ENCODE results near the gene SCAF8.
"Not testable (repeated sequence)": the region's sequence is repeated elsewhere in the genome, so short reads cannot be mapped to it uniquely, and the experiment has no call there.

The SCAF8 gene

GRCh38 chr6:154736618-154737259, 3.5 kb downstream of the SCAF8 start:
- no peak for DNase-seq (ENCODE audit: low read depth in 3 of 3)

DNA sequence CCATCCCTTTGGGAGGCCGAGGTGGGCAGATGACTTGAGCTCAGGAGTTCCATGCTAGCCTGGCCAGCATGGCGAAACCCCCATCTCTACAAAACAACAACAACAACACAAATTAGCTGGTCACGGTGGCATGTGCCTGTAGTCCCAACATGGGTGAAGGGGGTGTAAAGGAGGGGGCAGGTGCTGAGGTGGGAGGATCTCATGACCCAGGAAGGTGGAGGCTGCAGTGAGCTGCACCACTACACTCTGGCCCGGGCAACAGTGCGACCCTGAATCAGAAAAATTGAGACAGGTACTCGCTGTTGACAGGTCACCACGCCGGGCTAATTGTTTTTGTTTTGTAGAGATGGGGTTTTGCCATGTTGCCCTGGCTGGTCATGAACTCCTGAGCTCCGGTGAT, 4.2 kb downstream of the SCAF8 start:
- DNase-seq (ENCODE audit: low read depth in 3 of 3), result no peak

DNA sequence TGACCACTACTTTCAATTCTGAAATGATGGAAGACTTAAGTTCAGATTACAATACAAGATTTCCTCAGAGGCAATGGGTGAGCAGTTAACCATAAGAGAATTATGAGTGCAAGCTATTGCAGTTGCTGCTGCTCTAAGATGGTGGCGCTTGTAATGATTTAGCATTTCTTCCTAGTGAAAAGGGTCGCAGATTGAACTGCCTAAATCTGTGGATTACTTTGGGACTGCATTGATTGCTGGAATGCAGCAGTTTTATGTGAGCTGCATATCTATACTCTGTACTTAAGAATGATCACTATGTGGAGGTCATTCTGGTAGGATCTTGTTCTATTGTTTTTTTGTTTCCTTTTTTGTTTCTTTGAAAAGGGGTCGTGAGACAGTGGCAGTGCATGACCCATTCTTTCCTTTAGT, 5.3 kb downstream of the SCAF8 start:
- DNase-seq (ENCODE audit: low read depth in 3 of 3), result no peak

DNA sequence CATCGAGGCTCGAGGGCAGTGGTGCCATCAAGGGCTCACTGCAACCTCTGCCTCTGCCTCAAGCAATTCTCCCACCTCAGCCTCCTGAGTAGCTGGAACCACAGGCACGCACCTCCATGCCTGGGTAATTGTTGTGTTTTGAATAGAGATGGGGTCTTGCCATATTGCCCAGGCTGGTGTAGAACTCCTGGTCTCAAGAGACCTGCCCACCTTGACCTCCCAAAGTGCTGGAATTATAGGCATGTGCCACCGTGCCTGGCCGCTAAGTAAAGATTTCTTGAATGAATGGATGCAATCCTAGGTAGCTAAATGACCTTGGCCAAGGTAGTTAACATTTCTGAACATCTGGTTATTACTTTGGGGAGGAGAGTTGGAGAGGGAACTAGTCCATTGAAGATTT, 7.4 kb downstream of the SCAF8 start:
- DNase-seq (ENCODE audit: low read depth in 3 of 3), result no peak

DNA sequence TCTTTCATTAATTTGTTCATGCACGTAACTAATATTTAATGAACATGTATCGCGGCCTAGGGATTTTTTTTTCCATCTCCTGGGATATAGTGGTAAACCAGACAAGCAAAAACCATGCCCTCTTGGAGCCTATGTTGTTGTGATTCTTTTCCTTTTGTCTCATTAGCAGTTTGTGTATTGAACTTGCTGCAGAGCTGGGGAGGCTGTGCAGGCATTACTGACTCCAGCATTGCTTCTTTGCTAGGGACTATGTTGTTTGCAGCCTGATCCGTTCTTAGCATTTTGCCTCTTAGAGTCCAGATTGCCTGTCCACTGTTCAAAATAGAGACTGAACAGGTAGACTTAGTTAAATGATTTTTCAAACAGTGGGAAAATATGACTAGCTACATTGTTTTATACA, 9.7 kb downstream of the SCAF8 start:
- no peak for DNase-seq (ENCODE audit: low read depth in 3 of 3)

DNA sequence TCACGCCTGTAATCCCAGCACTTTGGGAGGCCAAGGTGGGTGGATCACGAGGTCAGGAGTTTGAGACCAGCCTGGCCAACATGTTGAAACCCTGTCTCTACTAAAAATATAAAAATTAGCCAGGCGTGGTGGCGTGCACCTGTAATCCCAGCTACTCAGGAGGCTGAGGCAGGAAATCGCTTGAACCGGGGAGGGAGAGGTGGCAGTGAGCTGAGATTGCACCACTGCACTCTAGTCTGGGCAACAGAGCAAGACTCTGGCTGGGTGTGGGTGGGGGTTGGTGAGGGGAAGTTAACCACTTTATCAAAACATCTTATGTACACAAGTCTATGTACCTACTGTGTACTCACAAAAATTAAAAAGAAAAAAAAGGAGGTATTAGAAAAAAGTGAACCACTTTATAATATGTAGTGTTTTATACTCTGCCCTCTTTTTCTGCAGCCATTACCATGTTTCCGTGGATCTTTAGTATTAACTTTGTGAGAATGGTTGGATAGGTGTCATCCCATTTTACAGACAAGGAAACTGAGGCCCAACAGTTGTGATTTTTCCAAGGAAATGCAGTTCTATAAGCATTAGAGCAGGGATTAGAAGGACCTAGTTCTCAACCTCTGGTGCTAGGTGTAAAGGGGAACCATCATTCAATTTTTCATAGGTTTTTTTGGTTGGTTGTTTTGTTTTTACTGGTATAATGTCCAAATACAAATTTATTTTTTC, 11.0 kb downstream of the SCAF8 start:
- DNase-seq (ENCODE audit: low read depth in 3 of 3), result not testable (repeated sequence)

GRCh38 chr6:154745243-154745642, 12.0 kb downstream of the SCAF8 start:
- DNase-seq (ENCODE audit: low read depth in 3 of 3), result no peak

GRCh38 chr6:154749341-154749740, 16.1 kb downstream of the SCAF8 start:
- DNase-seq (ENCODE audit: low read depth in 3 of 3), result no peak

DNA sequence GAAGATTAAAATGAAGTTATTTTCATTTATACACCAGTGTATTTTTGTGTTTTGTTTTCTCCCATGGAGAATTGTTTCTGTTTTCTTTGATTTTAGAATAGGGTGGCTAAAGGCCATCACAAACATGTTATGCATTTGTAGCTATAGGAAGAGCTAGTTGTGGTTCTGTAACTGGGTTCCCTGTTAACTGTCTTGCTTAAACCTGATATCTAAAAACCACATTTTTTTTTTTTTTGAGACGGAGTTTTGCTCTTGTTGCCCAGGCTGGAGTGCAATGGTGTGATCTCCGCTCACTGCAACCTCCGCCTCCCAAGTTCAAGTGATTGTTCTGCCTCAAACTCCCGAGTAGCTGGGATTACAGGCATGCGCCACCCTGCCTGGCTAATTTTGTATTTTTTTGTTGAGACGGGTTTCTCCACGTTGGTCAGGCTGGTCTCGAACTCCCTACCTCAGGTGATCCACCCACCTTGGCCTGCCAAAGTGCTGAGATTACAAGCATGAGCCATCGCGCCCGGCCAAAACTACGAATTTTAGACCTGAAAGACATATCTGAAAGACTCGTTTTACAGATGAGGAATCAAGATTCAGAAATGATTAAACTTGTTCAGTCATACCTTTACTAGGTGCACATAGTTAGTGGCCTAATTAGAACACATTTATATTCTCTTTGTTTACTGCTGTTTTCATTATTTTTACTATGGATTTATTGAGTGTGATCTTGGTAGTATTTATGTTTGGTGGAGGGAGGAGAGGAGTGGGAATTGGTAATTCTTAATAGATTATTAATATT, 18.0 kb downstream of the SCAF8 start:
- DNase-seq (ENCODE audit: low read depth in 3 of 3), result no peak

DNA sequence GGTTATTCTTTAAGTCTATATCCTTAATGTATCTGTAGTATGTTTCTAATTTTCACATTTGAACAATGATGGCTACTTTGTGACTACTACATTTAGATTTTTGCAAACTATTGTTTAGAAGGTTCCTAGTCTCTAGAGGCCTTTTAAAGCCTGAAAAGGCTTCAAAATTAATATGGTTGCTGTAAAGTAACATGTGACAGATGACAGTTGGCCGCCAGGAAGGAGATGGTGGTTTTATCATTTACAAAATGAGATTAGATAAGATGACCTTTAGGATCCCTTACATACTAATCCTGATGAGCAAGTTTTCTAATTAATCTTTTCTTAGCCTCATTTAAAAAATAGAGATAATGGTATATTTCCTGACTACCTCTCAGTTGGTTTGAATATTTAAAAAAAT, 18.8 kb downstream of the SCAF8 start:
- no peak for DNase-seq (ENCODE audit: low read depth in 3 of 3)

DNA sequence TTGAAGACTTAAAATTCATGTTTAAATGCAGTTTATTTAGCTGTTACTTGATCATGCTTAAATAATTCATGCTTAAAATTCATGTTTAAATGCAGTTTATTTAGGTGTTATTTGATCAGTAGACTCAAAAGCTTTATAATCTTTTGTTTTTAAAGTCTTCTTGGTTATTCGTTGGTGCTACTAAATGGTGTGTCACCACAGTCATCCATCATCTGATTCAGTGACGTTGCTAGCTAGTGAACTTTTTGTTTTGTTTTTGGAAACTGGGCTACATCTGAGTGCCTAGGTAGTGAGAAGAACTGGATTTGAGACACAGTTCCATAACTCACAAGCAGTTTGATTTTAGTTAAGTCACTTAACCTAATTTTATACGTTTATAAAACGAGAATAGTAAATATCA, 20.9 kb downstream of the SCAF8 start:
- no peak for DNase-seq (ENCODE audit: low read depth in 3 of 3)

DNA sequence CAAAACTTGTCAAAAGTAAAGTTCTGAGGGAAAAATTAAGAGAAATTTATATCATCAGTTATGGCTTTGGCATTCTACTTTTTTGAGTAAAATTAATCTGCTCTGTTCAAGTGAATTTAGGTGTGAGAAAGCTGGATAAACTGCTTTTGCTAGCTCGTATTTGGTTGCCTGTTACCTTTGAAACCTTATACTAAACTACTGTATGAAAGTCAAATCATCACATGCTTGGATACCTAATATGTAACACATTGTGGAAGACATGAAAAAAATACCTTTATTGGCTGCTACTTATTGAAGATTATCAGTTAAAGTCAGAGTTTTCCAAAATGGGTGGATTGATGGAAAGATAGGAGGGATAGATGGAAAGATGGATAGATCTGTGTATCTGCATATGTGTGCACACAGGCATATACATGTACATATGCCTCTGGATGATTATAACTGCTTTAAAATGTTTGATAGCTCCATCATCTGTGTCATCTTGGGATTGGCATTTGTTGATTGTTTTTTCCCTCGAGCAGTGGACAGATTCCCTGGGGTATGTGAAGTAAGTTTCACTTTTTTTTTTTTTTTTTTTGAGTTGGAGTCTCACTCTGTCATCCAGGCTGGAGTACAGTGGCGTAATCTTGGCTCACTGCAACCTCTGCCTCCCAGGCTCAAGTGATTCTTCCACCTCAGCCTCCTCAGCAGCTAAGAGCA, 24.3 kb downstream of the SCAF8 start:
- DNase-seq (ENCODE audit: low read depth in 3 of 3), result no peak

DNA sequence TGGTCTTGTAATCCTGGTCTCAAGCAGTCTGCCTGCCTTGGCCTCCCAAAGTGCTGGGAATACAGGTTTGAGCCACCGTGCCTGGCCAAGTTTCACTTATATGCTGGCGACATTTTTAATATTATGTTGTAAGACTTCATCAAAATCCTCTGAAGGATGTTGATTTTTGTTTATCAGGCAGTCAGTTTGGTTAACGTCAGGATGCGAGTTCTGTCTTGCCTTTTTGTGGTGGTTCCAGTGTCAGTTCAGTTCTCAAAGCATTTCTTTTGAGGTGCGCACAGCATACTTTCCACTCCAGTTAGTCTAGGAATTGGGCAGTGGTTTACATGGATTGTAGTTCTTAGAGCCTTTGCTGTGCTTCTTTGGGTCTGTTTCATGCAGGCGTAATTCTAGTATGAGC, 24.9 kb downstream of the SCAF8 start:
- DNase-seq (ENCODE audit: low read depth in 3 of 3), result no peak

- no peak for DNase-seq (ENCODE audit: low read depth in 3 of 3)
Observed at GRCh38 chr6:154763650-154764049, 30.4 kb downstream of the SCAF8 start.

DNA sequence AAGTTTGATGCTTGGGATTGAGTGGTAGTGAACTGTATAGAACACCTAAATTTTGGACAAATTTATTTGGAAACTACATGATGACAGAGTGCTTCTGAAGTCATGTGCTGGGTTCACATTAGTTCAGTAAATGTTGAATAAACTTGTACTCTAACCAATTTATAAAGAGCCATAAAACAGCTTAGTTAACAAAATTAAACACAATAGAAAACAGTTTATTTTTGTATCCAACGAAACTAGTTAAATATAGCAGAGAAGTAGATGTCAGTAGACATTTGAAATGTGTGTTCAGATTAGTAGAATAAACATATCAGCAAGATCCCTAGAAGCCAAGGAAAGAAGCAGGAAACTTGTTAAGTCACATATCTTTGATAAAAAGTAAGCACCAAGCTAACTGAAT, 32.1 kb downstream of the SCAF8 start:
- DNase-seq (ENCODE audit: low read depth in 3 of 3), result no peak

DNA sequence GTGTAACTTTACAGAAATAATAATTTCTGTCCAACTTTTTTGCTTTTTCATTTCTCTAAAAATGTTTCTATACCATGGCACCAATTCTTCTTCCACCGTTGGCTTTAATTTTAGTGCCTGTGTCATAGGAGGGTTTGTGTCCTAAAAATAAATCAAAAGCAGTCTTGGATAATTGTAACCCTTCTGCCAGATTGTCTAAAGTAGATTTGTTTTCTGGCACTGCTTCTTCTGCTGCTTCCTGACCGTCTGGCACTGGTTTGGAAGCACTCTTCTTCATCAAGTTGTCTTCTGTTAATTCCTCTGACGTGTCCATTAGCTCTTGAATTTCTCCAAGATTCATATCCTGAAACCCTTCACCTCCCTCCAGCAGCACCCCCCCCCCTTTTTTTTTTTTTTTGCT, 33.1 kb downstream of the SCAF8 start:
- no peak for DNase-seq (ENCODE audit: low read depth in 3 of 3)

GRCh38 chr6:154767003-154767723, 33.9 kb downstream of the SCAF8 start:
- DNase-seq (ENCODE audit: low read depth in 3 of 3), result no peak

GRCh38 chr6:154768280-154768679, 35.1 kb downstream of the SCAF8 start:
- DNase-seq (ENCODE audit: low read depth in 3 of 3), result no peak

- no peak for DNase-seq (ENCODE audit: low read depth in 3 of 3)
Observed at GRCh38 chr6:154773610-154774089, 40.4 kb downstream of the SCAF8 start.

- DNase-seq (ENCODE audit: low read depth in 3 of 3), result not testable (repeated sequence)
Observed at GRCh38 chr6:154779157-154779556, 45.9 kb downstream of the SCAF8 start.

- DNase-seq (ENCODE audit: low read depth in 3 of 3), result no peak
Observed at GRCh38 chr6:154782193-154782592, 49.0 kb downstream of the SCAF8 start.

Data from stimulated activated CD4-positive, alpha-beta T cell treated with anti-CD3 and anti-CD28 coated beads, TNF-alpha, amount 100 ng/mL, for 4 hours (primary cell).